DMS53 treated with DMSO at 0.1 percent for 48 hours (cell line): ENCODE measurements around the gene ZNF641.
"Not testable (repeated sequence)": the region's sequence is repeated elsewhere in the genome, so short reads cannot be mapped to it uniquely, and the experiment has no call there.

ENCODE experiments used
- DNase-seq: peaks from one replicate; lab custom pipeline; 2025; ENCODE audit not compliant: unreplicated experiment; lab: John Stamatoyannopoulos, UW

Gene ZNF641

GRCh38 chr12:48336061-48336460, 14.7 kb downstream of the ZNF641 start:
- DNase-seq = no peak

- no peak for DNase-seq
Observed at GRCh38 chr12:48334808-48335207, 15.9 kb downstream of the ZNF641 start.

GRCh38 chr12:48333680-48334079, 17.0 kb downstream of the ZNF641 start:
- not testable (repeated sequence) for DNase-seq

- no peak for DNase-seq
Observed at GRCh38 chr12:48331399-48331798, 19.3 kb downstream of the ZNF641 start.

GRCh38 chr12:48329199-48329939, 21.4 kb downstream of the ZNF641 start:
- no peak for DNase-seq

GRCh38 chr12:48316491-48316890, 34.2 kb downstream of the ZNF641 start:
- no peak for DNase-seq

- DNase-seq = no peak
Observed at GRCh38 chr12:48311313-48311712, 39.4 kb downstream of the ZNF641 start.

- no peak for DNase-seq
Observed at GRCh38 chr12:48307269-48307668, 43.5 kb downstream of the ZNF641 start.

- DNase-seq = no peak
Observed at GRCh38 chr12:48305190-48305589, 45.5 kb downstream of the ZNF641 start.

- no peak for DNase-seq
Observed at GRCh38 chr12:48302161-48302911, 48.4 kb downstream of the ZNF641 start.

- no peak for DNase-seq
Observed at GRCh38 chr12:48300774-48301173, 49.9 kb downstream of the ZNF641 start.

GRCh38 chr12:48296586-48297282, 54.0 kb downstream of the ZNF641 start:
- DNase-seq = peak; percentile 93

- no peak for DNase-seq
Observed at GRCh38 chr12:48292040-48292439, 58.7 kb downstream of the ZNF641 start.

- no peak for DNase-seq
Observed at GRCh38 chr12:48291511-48291910, 59.2 kb downstream of the ZNF641 start.

- DNase-seq = no peak
Observed at GRCh38 chr12:48288387-48289268, 62.1 kb downstream of the ZNF641 start.
